CD4-positive, alpha-beta T cell treated with Interleukin-4 for 1 hour (primary cell): ENCODE data around the gene ZFP90.
"Not testable (repeated sequence)": the region's sequence is repeated elsewhere in the genome, so short reads cannot be mapped to it uniquely, and the experiment has no call there.

Source experiments
- DNase-seq, 2 donors: peaks; one replicate each; pipeline ENCODE4 v3.0.0-alpha.2; 2020 to 2022

ZFP90 gene

GRCh38 chr16:68519225-68519745 lies 19.8 kb upstream of the ZFP90 start:
- DNase-seq: no peak

GRCh38 chr16:68520649-68521086 lies 18.4 kb upstream of the ZFP90 start:
- peak; percentile 91 to 93 for DNase-seq

GRCh38 chr16:68524069-68524820 lies 14.8 kb upstream of the ZFP90 start:
- no peak for DNase-seq

GRCh38 chr16:68526143-68526781 lies 12.8 kb upstream of the ZFP90 start:
- DNase-seq: no peak

- DNase-seq: no peak
These were observed 12.3 kb upstream of the ZFP90 start for GRCh38 chr16:68526782-68527145.

GRCh38 chr16:68528233-68528632 lies 10.9 kb upstream of the ZFP90 start:
- no peak for DNase-seq

GRCh38 chr16:68528686-68529379 lies 10.3 kb upstream of the ZFP90 start:
- DNase-seq: peak; percentile 91 to 92

GRCh38 chr16:68529608-68529930 lies 9.5 kb upstream of the ZFP90 start:
- no peak for DNase-seq

GRCh38 chr16:68529931-68530701 lies 9.0 kb upstream of the ZFP90 start:
- peak; percentile 92 for DNase-seq

- no peak for DNase-seq
These were observed 5.2 kb upstream of the ZFP90 start for GRCh38 chr16:68533937-68534336.

GRCh38 chr16:68535331-68535730 lies 3.8 kb upstream of the ZFP90 start:
- DNase-seq: no peak

- DNase-seq: peak in 1 of 2 donors; percentile 48
These were observed 684 bp downstream of the ZFP90 start for GRCh38 chr16:68539711-68540239.

- peak; percentile 38 to 42 for DNase-seq
These were observed 9.9 kb downstream of the ZFP90 start for GRCh38 chr16:68548947-68549346.

- DNase-seq: no peak
These were observed 14.1 kb downstream of the ZFP90 start for GRCh38 chr16:68553186-68553585.

GRCh38 chr16:68560341-68560740 lies 21.2 kb downstream of the ZFP90 start:
- DNase-seq: not testable (repeated sequence)

- DNase-seq: no peak
These were observed 24.7 kb downstream of the ZFP90 start for GRCh38 chr16:68563631-68564381.

- DNase-seq: no peak
These were observed 25.4 kb downstream of the ZFP90 start for GRCh38 chr16:68564382-68564985.

GRCh38 chr16:68574479-68574878 lies 35.4 kb downstream of the ZFP90 start:
- no peak for DNase-seq

GRCh38 chr16:68575082-68575481 lies 36.0 kb downstream of the ZFP90 start:
- DNase-seq: no peak

GRCh38 chr16:68577352-68577853 lies 38.3 kb downstream of the ZFP90 start:
- DNase-seq: no peak
